BE2C (cell line): Measurements from ENCODE around the gene PXK.

Experiments used
- DNase-seq: peaks from one replicate; pipeline ENCODE4 v3.0.0-alpha.2; 2020
- H3K27me3 ChIP-seq: fragments of 250-450 bp; sonication (Bioruptor Pico); 2 replicates; pipeline ENCODE4 v1.5.1; 2020; ENCODE audit warnings: mild to moderate bottlenecking
- H3K36me3 ChIP-seq: fragments of 250-450 bp; sonication (Bioruptor Pico); 2 replicates; pipeline ENCODE4 v1.5.1; 2020; ENCODE audit warnings: mild to moderate bottlenecking
- H3K4me1 ChIP-seq: fragments of 250-450 bp; sonication (Bioruptor Pico); 2 replicates; pipeline ENCODE4 v1.5.1; 2020
- H3K4me3 ChIP-seq: 2 replicates; pipeline ENCODE4 v1.5.1; 2011; ENCODE audit warnings: low read depth, low read length
- H3K9me3 ChIP-seq: fragments of 250-450 bp; sonication (Bioruptor Pico); 2 replicates; pipeline ENCODE4 v1.5.1; 2020
- TF ChIP-seq, protein P1 (sequence below): IDR thresholded peaks from 2 replicates; pipeline ENCODE4 v1.5.1; 2012; ENCODE audit warnings: mild to moderate bottlenecking, low read depth, low read length

Gene PXK

DNA sequence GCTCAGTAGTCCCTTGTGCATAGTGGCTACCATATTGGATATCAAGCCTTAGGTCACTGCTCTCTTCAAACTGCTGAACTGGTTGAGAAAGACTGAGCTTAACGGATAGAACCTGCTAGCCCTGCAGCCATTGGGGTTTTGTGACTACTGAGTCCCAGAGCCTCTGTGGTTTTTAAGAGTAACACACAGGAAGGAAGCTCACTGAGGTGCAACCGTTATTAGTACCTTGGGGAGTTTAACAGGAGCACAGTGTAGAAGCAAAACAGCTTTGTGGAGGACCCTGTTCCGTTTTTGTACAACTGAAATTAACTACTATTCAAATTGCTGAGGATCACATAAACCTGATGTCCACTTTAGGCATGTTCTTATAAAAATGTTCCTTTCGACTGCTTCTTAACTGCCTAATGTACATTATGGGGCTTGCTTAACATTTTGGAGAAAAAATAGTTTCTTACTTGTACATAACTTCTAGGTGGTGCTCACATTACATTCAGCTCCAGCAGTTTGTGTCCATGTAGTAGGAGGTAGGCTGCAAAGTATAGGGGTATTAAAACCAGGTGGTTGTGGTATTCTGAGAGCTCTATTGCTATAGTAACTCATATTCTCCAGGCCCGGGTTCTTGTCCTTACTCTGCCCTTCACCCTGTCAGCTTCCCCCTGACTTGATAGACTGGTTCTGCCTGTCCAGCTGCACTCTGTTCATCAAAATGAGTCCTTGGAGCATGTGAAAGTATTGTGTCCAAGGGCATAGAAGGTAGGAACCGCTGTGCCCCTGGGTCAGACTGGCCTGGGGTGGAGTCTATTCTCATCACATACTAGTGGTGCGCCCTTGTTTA, 17.3 kb downstream of the PXK start:
- TF ChIP-seq, protein P1, sequence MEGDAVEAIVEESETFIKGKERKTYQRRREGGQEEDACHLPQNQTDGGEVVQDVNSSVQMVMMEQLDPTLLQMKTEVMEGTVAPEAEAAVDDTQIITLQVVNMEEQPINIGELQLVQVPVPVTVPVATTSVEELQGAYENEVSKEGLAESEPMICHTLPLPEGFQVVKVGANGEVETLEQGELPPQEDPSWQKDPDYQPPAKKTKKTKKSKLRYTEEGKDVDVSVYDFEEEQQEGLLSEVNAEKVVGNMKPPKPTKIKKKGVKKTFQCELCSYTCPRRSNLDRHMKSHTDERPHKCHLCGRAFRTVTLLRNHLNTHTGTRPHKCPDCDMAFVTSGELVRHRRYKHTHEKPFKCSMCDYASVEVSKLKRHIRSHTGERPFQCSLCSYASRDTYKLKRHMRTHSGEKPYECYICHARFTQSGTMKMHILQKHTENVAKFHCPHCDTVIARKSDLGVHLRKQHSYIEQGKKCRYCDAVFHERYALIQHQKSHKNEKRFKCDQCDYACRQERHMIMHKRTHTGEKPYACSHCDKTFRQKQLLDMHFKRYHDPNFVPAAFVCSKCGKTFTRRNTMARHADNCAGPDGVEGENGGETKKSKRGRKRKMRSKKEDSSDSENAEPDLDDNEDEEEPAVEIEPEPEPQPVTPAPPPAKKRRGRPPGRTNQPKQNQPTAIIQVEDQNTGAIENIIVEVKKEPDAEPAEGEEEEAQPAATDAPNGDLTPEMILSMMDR = no peak
- Histone ChIP-seq H3K4me3 (no peak overlapping the region), H3K27me3 (no peaks in the 10 kb centered on the region), H3K9me3 (no peaks in the 10 kb centered on the region), H3K36me3 (no peaks in the 10 kb centered on the region), H3K4me1 (no peaks in the 10 kb centered on the region)
- no peak for DNase-seq

DNA sequence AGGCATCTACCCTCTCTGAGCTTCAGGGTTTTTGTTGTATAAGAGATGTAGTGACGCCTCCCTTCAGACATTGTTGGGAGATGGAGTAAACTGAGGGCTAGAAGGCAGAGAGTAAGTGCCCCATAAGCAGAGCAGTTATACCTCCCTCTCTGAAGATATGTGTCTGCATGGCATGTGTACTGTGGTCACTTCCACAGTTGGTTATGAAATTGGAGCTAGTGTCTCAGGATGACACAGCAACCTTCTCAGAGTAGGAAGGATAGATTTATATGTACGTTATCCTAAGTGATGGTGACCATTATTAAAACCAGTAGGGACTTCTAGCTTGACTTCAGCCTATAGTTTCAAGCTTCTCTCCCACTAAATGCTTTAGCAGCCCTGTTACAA, 17.9 kb downstream of the PXK start:
- Histone ChIP-seq H3K4me1 (no peaks in the 10 kb centered on the region), H3K4me3 (no peak overlapping the region)
- TF ChIP-seq, protein P1 = no peak

DNA sequence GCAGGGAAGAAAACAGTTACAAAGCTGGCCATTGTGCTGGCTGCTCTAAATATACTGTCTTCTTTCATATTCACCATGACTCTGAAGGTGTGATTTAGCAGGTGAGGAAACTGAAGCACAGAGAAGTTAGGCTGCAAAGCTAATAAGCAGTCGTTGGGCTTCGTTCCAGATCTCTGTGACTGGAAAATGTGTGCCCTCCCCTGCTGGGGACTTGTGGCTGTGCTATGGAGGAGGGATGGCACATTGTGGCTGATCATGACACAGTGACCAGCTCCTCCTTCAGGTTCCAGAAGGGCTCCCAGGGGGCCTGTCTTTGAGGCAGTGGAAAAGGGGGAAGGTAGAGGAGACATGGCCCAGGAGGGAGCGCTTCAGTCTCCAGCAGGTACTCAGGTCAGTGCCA, 19.2 kb downstream of the PXK start:
- H3K4me1 ChIP-seq = no peaks in the 10 kb centered on the region

More for the DNA sequence above, 17.9 kb downstream of the PXK start:
- Histone ChIP-seq H3K27me3 (no peaks in the 10 kb centered on the region), H3K36me3 (no peaks in the 10 kb centered on the region), H3K9me3 (no peaks in the 10 kb centered on the region)
- no peak for DNase-seq

DNA sequence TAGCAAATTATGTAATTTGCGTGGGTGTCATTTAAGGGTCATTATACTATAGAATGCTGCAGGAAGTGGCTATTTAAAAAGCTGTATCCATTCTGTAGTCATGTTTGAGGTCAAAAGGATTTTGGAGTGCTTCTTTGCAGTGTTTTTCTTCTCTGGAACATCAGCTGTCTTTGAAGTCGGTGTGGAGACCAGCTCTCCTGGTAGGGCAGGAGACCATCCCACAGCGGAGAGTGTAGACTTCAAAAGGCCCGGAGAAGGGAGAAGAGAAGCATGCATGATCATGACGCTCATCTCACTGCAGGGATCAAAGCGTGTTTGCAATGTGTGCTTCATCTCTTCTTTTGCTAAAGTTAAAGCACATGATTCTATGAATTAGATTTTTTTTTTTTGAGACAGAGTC, 19.9 kb downstream of the PXK start:
- Histone ChIP-seq H3K9me3 (no peaks in the 10 kb centered on the region), H3K4me1 (no peaks in the 10 kb centered on the region), H3K4me3 (no peak overlapping the region), H3K27me3 (no peaks in the 10 kb centered on the region), H3K36me3 (no peaks in the 10 kb centered on the region)
- no peak for DNase-seq
- TF ChIP-seq, protein P1 = no peak

More for the DNA sequence above, 19.2 kb downstream of the PXK start:
- H3K9me3 ChIP-seq = no peaks in the 10 kb centered on the region
- H3K4me3 ChIP-seq = no peak overlapping the region
- TF ChIP-seq, protein P1 = peak; percentile 28
- no peaks in the 10 kb centered on the region for H3K27me3 ChIP-seq
- DNase-seq = peak; percentile 36
- no peaks in the 10 kb centered on the region for H3K36me3 ChIP-seq

DNA sequence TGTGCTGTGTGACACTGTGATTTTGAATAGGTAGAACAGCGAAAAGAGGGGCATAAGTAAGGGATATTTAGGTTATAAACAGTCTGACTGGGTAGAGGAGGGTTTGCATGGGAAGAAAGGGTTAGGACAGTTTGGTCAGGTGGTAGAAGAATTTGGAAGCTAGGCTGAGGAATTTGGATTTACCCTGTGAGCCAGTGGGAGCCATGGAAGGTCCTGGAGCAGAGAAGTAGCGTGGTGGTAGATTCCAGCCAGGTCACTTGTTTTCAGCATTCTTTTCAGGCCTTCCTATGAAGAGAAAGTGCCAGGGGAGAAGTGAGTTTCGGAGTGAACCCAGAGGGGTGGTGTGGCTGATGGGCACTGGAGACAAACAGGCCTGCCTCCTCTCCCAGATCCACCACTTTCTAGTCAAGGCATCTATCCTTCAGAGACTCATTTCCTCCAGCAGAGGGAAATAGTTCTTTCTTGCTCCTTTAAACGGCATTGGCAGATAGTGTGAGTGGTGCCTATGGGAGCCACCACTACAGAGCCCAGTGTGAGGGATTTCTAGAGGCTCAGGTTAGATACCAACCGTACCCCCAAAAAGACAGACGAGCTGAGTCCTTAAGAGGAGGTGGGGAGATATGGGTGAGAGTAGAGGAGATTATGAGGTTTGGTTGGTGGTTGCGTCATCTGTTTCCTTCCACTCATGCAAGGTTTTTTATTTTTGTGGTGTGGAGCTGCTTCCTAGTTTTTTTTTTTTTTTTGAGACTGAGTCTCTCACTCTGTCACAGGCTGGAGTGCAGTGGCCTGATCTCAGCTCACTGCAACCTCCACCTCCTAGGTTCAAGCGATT, 21.2 kb downstream of the PXK start:
- H3K4me1 ChIP-seq = no peaks in the 10 kb centered on the region
- no peaks in the 10 kb centered on the region for H3K9me3 ChIP-seq
- no peaks in the 10 kb centered on the region for H3K27me3 ChIP-seq
- no peak overlapping the region for H3K4me3 ChIP-seq
- no peaks in the 10 kb centered on the region for H3K36me3 ChIP-seq
- TF ChIP-seq, protein P1 = no peak
- no peak for DNase-seq
